B cell (primary cell): ENCODE data around the gene HPS6. TPM values are rescaled to one million over a fixed set of nuclear protein-coding genes. Genes with fewer than 3 reads are reported as not detected.

ENCODE experiments used
- ATAC-seq: fragments of 200-7000 bp; cut with Tn5 transposase; one replicate; pipeline ENCODE4 v1.10.0; 2021; ENCODE audit warnings: low read depth, mild to moderate bottlenecking, moderate number of reproducible peaks, moderate library complexity
- CTCF ChIA-PET: fragments of 350-600 bp; sonication (Branson Sonifier 250); formaldehyde crosslinking; loops from one replicate; lab custom pipeline; 2021; ENCODE audit warnings: antibody characterized with exemption, inconsistent platforms; lab: Charles Lee
- POLR2A ChIA-PET: fragments of 350-600 bp; sonication (Branson Sonifier 250); formaldehyde crosslinking; loops from one replicate; lab custom pipeline; 2021; ENCODE audit warnings: antibody characterized with exemption; lab: Charles Lee
- DNase-seq: peaks from one replicate; pipeline ENCODE4 v3.0.0; 2013
- H2AFZ ChIP-seq: 2 replicates; pipeline ENCODE4 v1.6.1; 2012; ENCODE audit warnings: mild to moderate bottlenecking, low read depth, low read length; ENCODE audit not compliant: insufficient read depth, poor library complexity, severe bottlenecking
- H3K27ac ChIP-seq, 2 donors: 1 replicate in 1 of 2; 2 replicates in 1 of 2; pipeline ENCODE4 v1.5.1; 2012 to 2013; ENCODE audit warnings: low read length in 2 of 2, mild to moderate bottlenecking in 2 of 2, moderate library complexity in 1 of 2
- H3K27me3 ChIP-seq, 4 experiments: fragments of 200-600 bp in 1 of 4; sonication (generic) in 1 of 4; replicated peaks in 1 of 4; 1 replicate in 2 of 4; 2 replicates in 2 of 4; pipeline versions ENCODE4 v1.6.1 to v1.7.0; 2013 to 2016; ENCODE audit warnings: low read length in 3 of 4, mild to moderate bottlenecking in 2 of 4, mixed read lengths in 1 of 4, moderate library complexity in 1 of 4; ENCODE audit not compliant: insufficient read depth in 4 of 4, control insufficient read depth in 3 of 4; ENCODE audit errors: control extremely low read depth in 1 of 4
- H3K36me3 ChIP-seq, 2 experiments: replicated peaks in 1 of 2; 1 replicate in 1 of 2; 2 replicates in 1 of 2; pipeline versions ENCODE4 v1.6.1 to v1.7.1; 2013; ENCODE audit warnings: low read length in 1 of 2; ENCODE audit not compliant: insufficient read depth in 2 of 2, control insufficient read depth in 1 of 2; ENCODE audit errors: control extremely low read depth in 1 of 2, extremely low read depth in 1 of 2
- H3K4me1 ChIP-seq, 2 donors: fragments of 200-600 bp in 1 of 2; sonication (generic) in 1 of 2; 1 replicate in 1 of 2; 2 replicates in 1 of 2; pipeline versions ENCODE4 v1.5.1 to v1.6.1; 2013 to 2017; ENCODE audit warnings: low read length in 2 of 2; ENCODE audit not compliant: control insufficient read depth in 2 of 2, insufficient read depth in 2 of 2
- H3K4me2 ChIP-seq: replicated peaks from 2 replicates; pipeline ENCODE3; 2012; ENCODE audit warnings: mild to moderate bottlenecking, low read depth, low read length; ENCODE audit not compliant: poor library complexity, severe bottlenecking
- H3K4me3 ChIP-seq, 5 experiments: fragments of 200-600 bp in 1 of 5; sonication (generic) in 1 of 5; 1 replicate in 3 of 5; 2 replicates in 2 of 5; pipeline versions ENCODE4 v1.5.1 to v1.7.0; 2011 to 2016; ENCODE audit warnings: low read length in 4 of 5, mild to moderate bottlenecking in 4 of 5, low read depth in 2 of 5, control low read depth in 1 of 5, moderate library complexity in 1 of 5; ENCODE audit not compliant: insufficient read depth in 1 of 5; ENCODE audit errors: control extremely low read depth in 1 of 5, extremely low read depth in 1 of 5
- H3K79me2 ChIP-seq: fragments of 200-600 bp; sonication (generic); one replicate; pipeline ENCODE4 v1.6.0; 2016; ENCODE audit warnings: low read length; ENCODE audit not compliant: control insufficient read depth, insufficient read depth
- H3K9ac ChIP-seq: fragments of 200-600 bp; sonication (generic); 2 replicates; pipeline ENCODE4 v1.6.1; 2017; ENCODE audit warnings: mild to moderate bottlenecking, low read length, moderate library complexity
- H3K9me3 ChIP-seq, 3 donors: one replicate each; pipeline versions ENCODE4 v1.6.1 to v1.7.1; 2013; ENCODE audit warnings: low read length in 2 of 3; ENCODE audit not compliant: control insufficient read depth in 2 of 3, insufficient read depth in 1 of 3; ENCODE audit errors: control extremely low read depth in 1 of 3
- H4K20me1 ChIP-seq: 2 replicates; pipeline ENCODE4 v1.6.0; 2012; ENCODE audit warnings: mild to moderate bottlenecking, low read length; ENCODE audit not compliant: insufficient read depth, control insufficient read depth, poor library complexity, severe bottlenecking
- H3K27ac Mint-ChIP-seq: one replicate; pipeline ENCODE4 v1.8.0; 2021; ENCODE audit warnings: mixed read lengths
- H3K27me3 Mint-ChIP-seq: one replicate; pipeline ENCODE4 v1.8.0; 2021; ENCODE audit warnings: mixed read lengths
- H3K4me1 Mint-ChIP-seq: one replicate; pipeline ENCODE4 v1.8.0; 2021; ENCODE audit warnings: mixed read lengths
- H3K4me3 Mint-ChIP-seq: one replicate; pipeline ENCODE4 v1.8.0; 2021; ENCODE audit warnings: mixed read lengths
- H3K9me3 Mint-ChIP-seq: one replicate; pipeline ENCODE4 v1.8.0; 2022; ENCODE audit warnings: mixed read lengths; ENCODE audit not compliant: insufficient read depth
- EZH2 ChIP-seq: IDR thresholded peaks from 2 replicates; pipeline ENCODE4 v1.6.1; 2012; ENCODE audit warnings: borderline replicate concordance, low read depth, mild to moderate bottlenecking, moderate library complexity, low read length; ENCODE audit not compliant: insufficient read depth, poor library complexity, severe bottlenecking
- WGBS: methylation state at CpG from one replicate; pipeline ENCODE4 v1.1.5; 2013; ENCODE audit warnings: missing lambda C conversion rate; ENCODE audit not compliant: insufficient coverage; 5-methylcytosine and 5-hydroxymethylcytosine counted together
- intact Hi-C: fragments of 100-400 bp; cut with micrococcal nuclease; formaldehyde crosslinking; loops from one replicate; pipeline ENCODE4 v1.10.0; 2022
- polyA plus RNA-seq: library from polyadenylated mRNA; depleted of rRNA; stranded (reverse); fragments of >200 nt; gene quantifications from 2 replicates; pipeline ENCODE4 v1.2.3, GENCODE V29; 2012
- total RNA-seq, 2 donors: library from RNA; stranded (reverse); fragments of 120-200 nt in 1 of 2; gene quantifications; 1 replicate in 1 of 2; 2 replicates in 1 of 2; pipeline versions ENCODE4 v1.2.3 to v1.2.4, GENCODE V29; 2013 to 2022
- TF ChIP-seq, protein P1 (sequence below): fragments of 200-600 bp; IDR thresholded peaks from one replicate; pipeline ENCODE4 v1.8.0; 2022; ENCODE audit warnings: antibody characterized with exemption, mild to moderate bottlenecking

Gene HPS6
- total and polyA plus RNA-seq, 2 donors (not counting 1 experiment from before 2014, with no cell fraction given): 2.8 to 29.5 TPM

DNA sequence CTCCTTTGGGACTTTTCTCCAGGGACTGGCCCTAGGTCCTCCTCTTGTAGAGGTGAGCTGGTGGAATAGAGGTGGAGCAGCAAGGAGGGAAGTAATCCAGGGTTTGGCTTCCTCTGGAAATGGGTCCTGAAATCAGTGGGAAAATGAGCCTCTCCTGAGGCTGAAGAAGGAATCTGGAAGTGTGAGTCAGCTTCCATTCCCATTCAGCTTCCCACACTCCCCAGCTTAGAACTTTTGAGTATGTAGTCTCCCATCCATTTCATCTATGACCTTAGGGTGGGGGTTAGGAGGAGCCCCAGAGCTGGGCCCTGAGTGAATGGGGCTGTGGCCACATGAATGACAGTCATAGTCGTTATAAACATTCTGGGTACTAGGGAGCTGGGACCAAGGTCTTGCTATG lies 37.3 kb downstream of the HPS6 start:
- ATAC-seq: no peak
- no CpG with 5 or more reads among the region's 1 CpG for WGBS
- H3K27ac Mint-ChIP-seq: no peak overlapping the region

DNA sequence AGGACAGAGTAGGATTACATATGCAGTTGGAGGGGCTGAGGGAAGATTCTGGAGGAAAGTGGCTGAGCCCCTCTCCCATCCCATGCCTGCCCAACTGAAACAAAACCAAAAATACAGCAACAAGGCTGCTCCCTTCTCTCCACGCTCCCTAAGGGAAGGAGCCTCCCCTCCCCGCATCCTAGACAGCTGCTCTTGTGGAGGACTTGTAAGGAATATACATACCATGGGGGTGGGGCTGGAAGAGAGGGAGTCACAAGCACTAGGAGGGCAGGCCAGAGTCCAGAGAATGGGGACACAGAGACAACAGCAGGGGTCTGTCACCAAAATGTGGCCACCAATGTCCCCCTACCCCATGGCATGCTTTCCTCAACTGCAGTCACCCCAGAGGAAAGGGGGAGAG lies 41.8 kb downstream of the HPS6 start:
- WGBS: no CpG with 5 or more reads among the region's 2 CpGs
- TF ChIP-seq EZH2: no peak
- TF ChIP-seq, protein P1, sequence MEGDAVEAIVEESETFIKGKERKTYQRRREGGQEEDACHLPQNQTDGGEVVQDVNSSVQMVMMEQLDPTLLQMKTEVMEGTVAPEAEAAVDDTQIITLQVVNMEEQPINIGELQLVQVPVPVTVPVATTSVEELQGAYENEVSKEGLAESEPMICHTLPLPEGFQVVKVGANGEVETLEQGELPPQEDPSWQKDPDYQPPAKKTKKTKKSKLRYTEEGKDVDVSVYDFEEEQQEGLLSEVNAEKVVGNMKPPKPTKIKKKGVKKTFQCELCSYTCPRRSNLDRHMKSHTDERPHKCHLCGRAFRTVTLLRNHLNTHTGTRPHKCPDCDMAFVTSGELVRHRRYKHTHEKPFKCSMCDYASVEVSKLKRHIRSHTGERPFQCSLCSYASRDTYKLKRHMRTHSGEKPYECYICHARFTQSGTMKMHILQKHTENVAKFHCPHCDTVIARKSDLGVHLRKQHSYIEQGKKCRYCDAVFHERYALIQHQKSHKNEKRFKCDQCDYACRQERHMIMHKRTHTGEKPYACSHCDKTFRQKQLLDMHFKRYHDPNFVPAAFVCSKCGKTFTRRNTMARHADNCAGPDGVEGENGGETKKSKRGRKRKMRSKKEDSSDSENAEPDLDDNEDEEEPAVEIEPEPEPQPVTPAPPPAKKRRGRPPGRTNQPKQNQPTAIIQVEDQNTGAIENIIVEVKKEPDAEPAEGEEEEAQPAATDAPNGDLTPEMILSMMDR: no peak
- H3K4me2 ChIP-seq: no peak overlapping the region
- no peak overlapping the region for H3K9ac ChIP-seq
- Mint-ChIP-seq H3K9me3 (no peaks in the 10 kb centered on the region), H3K4me3 (no peak overlapping the region), H3K27ac (no peak overlapping the region), H3K4me1 (peaks cover 8% of the 10 kb centered on the region), H3K27me3 (no peaks in the 10 kb centered on the region)
- no peak overlapping the region for H2AFZ ChIP-seq
- no peak overlapping the region for H3K27ac ChIP-seq
- DNase-seq (no peak), ATAC-seq (no peak)
- intact Hi-C loops: no loop called here
- H4K20me1 ChIP-seq: peaks cover 47% of the 10 kb centered on the region
- peaks cover 6 to 44% of the 10 kb centered on the region in 2 experiments for H3K36me3 ChIP-seq
- POLR2A ChIA-PET: no interaction called here
- H3K4me3 ChIP-seq: no peak overlapping the region
- peaks cover 0 to under 1% of the 10 kb centered on the region in 2 donors for H3K4me1 ChIP-seq
- CTCF ChIA-PET: interaction anchor here (0.9 kb wide), 1 partner anchor 31 kb away, joined by 3 read pairs; no protein-coding TSS in a partner anchor
- H3K9me3 ChIP-seq: no peaks in the 10 kb centered on the region
- peaks cover 17% of the 10 kb centered on the region for H3K79me2 ChIP-seq
- no peaks in the 10 kb centered on the region for H3K27me3 ChIP-seq

More for the DNA sequence above, 37.3 kb downstream of the HPS6 start:
- no peaks in the 10 kb centered on the region for H3K79me2 ChIP-seq
- no peak for DNase-seq
- H3K4me3 ChIP-seq: no peak overlapping the region
- peaks cover 7% of the 10 kb centered on the region for H3K4me1 Mint-ChIP-seq
- H3K4me2 ChIP-seq: no peak overlapping the region
- no peak overlapping the region for H2AFZ ChIP-seq
- H3K9ac ChIP-seq: no peak overlapping the region
- H3K27me3 ChIP-seq: no peaks in the 10 kb centered on the region
- peaks cover 7% of the 10 kb centered on the region for H4K20me1 ChIP-seq
- CTCF ChIA-PET: interaction anchor here (0.8 to 5.6 kb wide), 3 partner anchors 10 to 67 kb away, joined by 3 to 22 read pairs (median 3); no protein-coding TSS in a partner anchor
- no peak overlapping the region for H3K27ac ChIP-seq
- no peaks in the 10 kb centered on the region for H3K9me3 ChIP-seq
- H3K36me3 ChIP-seq: peaks cover 0 to 9% of the 10 kb centered on the region in 2 experiments
- no peaks in the 10 kb centered on the region for H3K27me3 Mint-ChIP-seq
- H3K4me1 ChIP-seq: no peaks in the 10 kb centered on the region
- intact Hi-C loops: no loop called here
- no peak overlapping the region for H3K4me3 Mint-ChIP-seq
- H3K9me3 Mint-ChIP-seq: no peaks in the 10 kb centered on the region
- no peak for TF ChIP-seq EZH2
- TF ChIP-seq, protein P1: no peak
- POLR2A ChIA-PET: no interaction called here
